Measurements from ENCODE around the gene SFXN5. TPM values are rescaled to one million over a fixed set of nuclear protein-coding genes. Genes with fewer than 3 reads are reported as not detected.
A peak's percentile ranks its signal among the peaks of the same experiment; 100 is the strongest.

Gene SFXN5
- total RNA-seq, 1 experiment from 2014 or later, result 6.0 TPM

DNA sequence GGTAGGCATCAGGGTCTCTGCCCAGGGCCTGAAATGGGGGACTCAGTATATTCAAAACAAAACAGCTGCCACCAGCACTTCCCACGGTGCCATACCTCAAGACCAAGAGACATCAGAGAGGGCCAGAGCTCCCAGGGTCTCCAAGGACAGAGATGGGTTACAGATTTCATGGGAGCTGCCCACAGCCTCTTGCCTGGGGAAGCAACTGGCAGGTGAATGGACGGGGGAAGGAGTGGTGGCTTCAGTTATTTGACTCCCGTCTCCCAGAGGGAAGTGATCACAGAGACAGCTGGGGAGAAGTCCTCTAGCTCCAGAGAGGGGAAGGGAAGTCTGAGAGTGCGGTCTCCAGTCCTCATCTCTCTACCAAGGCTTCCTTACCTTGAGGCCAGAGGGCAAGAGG lies 15.8 kb upstream of the SFXN5 start:
- DNase-seq (ENCODE audit: unreplicated experiment), result no peak
- intact Hi-C loops (cut with micrococcal nuclease), result loop anchor here (5.0 kb wide), 2 partner anchors 90 to 125 kb away; partner anchors contain the start of gene SMYD5
- Mint-ChIP-seq H3K36me3 (ENCODE audit: insufficient read depth, unreplicated experiment) (peaks cover 47% of the 10 kb centered on the region), H3K4me1 (ENCODE audit: insufficient read depth, unreplicated experiment) (peaks cover 24% of the 10 kb centered on the region), H3K27me3 (ENCODE audit: insufficient read depth, unreplicated experiment) (no peaks in the 10 kb centered on the region), H3K4me3 (ENCODE audit: unreplicated experiment) (no peak overlapping the region), H3K27ac (ENCODE audit: low read depth, unreplicated experiment) (peak overlapping the region; percentile 81), H3K9me3 (ENCODE audit: unreplicated experiment) (no peaks in the 10 kb centered on the region)
- BruUV-seq (replicated peaks), result no TSS peak
- TF ChIP-seq, protein P1, sequence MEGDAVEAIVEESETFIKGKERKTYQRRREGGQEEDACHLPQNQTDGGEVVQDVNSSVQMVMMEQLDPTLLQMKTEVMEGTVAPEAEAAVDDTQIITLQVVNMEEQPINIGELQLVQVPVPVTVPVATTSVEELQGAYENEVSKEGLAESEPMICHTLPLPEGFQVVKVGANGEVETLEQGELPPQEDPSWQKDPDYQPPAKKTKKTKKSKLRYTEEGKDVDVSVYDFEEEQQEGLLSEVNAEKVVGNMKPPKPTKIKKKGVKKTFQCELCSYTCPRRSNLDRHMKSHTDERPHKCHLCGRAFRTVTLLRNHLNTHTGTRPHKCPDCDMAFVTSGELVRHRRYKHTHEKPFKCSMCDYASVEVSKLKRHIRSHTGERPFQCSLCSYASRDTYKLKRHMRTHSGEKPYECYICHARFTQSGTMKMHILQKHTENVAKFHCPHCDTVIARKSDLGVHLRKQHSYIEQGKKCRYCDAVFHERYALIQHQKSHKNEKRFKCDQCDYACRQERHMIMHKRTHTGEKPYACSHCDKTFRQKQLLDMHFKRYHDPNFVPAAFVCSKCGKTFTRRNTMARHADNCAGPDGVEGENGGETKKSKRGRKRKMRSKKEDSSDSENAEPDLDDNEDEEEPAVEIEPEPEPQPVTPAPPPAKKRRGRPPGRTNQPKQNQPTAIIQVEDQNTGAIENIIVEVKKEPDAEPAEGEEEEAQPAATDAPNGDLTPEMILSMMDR (IDR thresholded peaks at IDR 0.05; ENCODE audit: unreplicated experiment), result no peak
- CTCF ChIA-PET, result interaction anchor here (1.0 to 6.2 kb wide), 7 partner anchors 12 to 95 kb away, joined by 3 to 92 read pairs (median 31); partner anchors contain the start of gene RAB11FIP5
- POLR2A ChIA-PET, result interaction anchor here (1.0 to 1.3 kb wide), 2 partner anchors 16 to 24 kb away, joined by 3 to 8 read pairs; no protein-coding TSS in a partner anchor

DNA sequence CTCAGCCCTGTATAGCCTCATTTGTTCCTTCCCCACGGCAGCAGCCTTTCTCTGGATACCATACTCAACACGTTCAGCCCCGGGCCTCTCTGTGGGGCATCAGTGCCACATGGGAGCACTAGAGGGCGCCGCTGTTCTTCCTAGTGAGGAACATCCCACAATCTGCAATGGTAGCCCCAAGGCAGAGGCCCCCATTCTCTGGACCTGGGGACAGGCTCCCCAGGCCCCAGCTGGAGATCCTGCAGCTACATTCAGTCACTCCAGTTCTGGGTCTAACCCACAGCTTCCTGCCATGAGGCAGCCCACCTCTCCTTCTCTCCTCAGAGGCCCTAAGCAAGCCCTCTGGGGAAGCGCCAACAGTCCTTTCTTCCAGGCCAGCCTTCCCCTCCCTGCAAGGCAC lies 14.2 kb upstream of the SFXN5 start:
- ChIA-PET POLR2A (interaction anchor here (1.0 kb wide), 1 partner anchor 28 kb away, joined by 3 read pairs; no protein-coding TSS in a partner anchor), CTCF (interaction anchor here (0.5 to 6.2 kb wide), 43 partner anchors 10 to 1093 kb away, joined by 3 to 92 read pairs (median 5); partner anchors contain the start of genes RAB11FIP5 and SPR)
- Mint-ChIP-seq H3K4me3 (ENCODE audit: unreplicated experiment) (no peak overlapping the region), H3K9me3 (ENCODE audit: unreplicated experiment) (no peaks in the 10 kb centered on the region), H3K27ac (ENCODE audit: low read depth, unreplicated experiment) (no peak overlapping the region), H3K4me1 (ENCODE audit: insufficient read depth, unreplicated experiment) (peaks cover 22% of the 10 kb centered on the region), H3K36me3 (ENCODE audit: insufficient read depth, unreplicated experiment) (peaks cover 47% of the 10 kb centered on the region), H3K27me3 (ENCODE audit: insufficient read depth, unreplicated experiment) (no peaks in the 10 kb centered on the region)
- TF ChIP-seq, protein P1 (IDR thresholded peaks at IDR 0.05; ENCODE audit: unreplicated experiment), result peak; percentile 89
- peak; percentile 72 for DNase-seq (ENCODE audit: unreplicated experiment)
- intact Hi-C loops (cut with micrococcal nuclease), result loop anchor here (1.0 to 5.0 kb wide), 4 partner anchors 71 to 127 kb away; partner anchors contain the start of gene SMYD5
- BruUV-seq (replicated peaks), result no TSS peak

DNA sequence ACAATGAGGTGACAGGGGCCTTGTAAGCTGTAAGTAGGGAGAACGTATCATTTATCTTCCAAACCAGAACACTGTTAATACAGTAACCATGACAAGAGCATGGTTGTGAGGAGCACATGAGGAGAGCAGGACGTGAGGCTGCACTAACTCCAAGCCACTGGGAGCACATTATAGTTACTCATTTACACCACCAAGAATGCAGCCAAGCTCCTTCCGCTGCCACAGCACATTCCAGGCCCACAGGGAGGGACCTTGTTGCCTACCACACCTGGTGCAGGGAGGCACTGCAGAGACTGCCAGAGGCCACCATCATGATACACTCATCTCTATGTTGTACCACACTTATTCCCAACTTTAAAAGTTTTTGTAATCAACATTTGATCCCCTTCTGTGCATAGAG lies 13.5 kb upstream of the SFXN5 start:
- intact Hi-C loops (cut with micrococcal nuclease), result loop anchor here (1.0 to 5.0 kb wide), 4 partner anchors 71 to 127 kb away; partner anchors contain the start of gene SMYD5
- Mint-ChIP-seq H3K9me3 (ENCODE audit: unreplicated experiment) (no peaks in the 10 kb centered on the region), H3K4me3 (ENCODE audit: unreplicated experiment) (no peak overlapping the region), H3K27ac (ENCODE audit: low read depth, unreplicated experiment) (no peak overlapping the region), H3K4me1 (ENCODE audit: insufficient read depth, unreplicated experiment) (peaks cover 17% of the 10 kb centered on the region), H3K27me3 (ENCODE audit: insufficient read depth, unreplicated experiment) (no peaks in the 10 kb centered on the region), H3K36me3 (ENCODE audit: insufficient read depth, unreplicated experiment) (peaks cover 46% of the 10 kb centered on the region)
- TF ChIP-seq, protein P1 (IDR thresholded peaks at IDR 0.05; ENCODE audit: unreplicated experiment), result no peak
- CTCF ChIA-PET, result interaction anchor here (0.5 to 6.2 kb wide), 32 partner anchors 9 to 1059 kb away, joined by 3 to 92 read pairs (median 6); partner anchors contain the start of genes RAB11FIP5 and SPR
- BruUV-seq (replicated peaks), result no TSS peak
- POLR2A ChIA-PET, result no interaction called here
- DNase-seq (ENCODE audit: unreplicated experiment), result no peak

DNA sequence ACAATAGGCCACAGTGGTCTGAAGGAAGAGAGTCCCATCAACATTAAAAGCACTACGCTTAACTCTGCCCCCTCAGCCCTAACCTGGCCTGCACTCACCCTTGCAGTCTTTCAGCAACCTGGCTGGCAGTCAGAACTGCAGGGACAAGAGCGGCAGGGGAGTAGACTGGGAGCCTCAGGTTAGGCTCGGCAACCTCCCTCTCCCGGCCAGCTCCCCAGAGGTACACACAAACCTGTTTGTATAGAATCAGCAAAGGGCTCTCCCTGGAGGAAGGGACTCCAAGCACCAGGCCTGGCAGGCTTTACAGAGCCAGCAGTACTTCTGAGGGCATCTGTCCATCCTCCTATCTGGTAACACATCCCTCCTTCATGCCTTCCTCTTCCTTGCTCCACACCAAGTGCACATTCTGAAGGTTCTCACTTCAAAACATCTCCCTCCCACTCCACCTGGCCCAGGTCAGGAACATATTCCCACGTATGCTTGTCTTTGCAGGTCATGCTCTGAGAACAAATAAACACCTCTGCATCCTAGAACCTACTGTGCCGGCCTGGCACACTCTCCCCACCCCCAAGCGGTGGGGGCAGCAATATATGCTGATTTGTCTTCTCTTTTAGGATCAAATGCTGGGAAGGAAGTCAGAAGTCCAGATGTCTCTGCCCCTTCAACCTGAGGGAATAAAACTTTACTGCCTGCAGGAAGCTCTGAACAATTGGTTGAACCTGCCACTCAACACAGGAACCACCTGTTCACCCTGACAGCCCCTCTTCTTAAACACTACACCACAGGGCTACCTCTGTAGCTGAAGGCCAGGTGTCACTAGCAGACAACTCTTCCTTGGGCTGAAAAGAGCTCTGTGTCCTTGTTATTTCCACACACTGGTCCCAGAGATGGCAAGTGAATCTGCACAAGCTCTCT lies 12.6 kb upstream of the SFXN5 start:
- Mint-ChIP-seq H3K9me3 (ENCODE audit: unreplicated experiment) (no peaks in the 10 kb centered on the region), H3K4me1 (ENCODE audit: insufficient read depth, unreplicated experiment) (peaks cover 8% of the 10 kb centered on the region), H3K27me3 (ENCODE audit: insufficient read depth, unreplicated experiment) (no peaks in the 10 kb centered on the region), H3K27ac (ENCODE audit: low read depth, unreplicated experiment) (no peak overlapping the region), H3K36me3 (ENCODE audit: insufficient read depth, unreplicated experiment) (peaks cover 38% of the 10 kb centered on the region), H3K4me3 (ENCODE audit: unreplicated experiment) (no peak overlapping the region)
- TF ChIP-seq, protein P1 (IDR thresholded peaks at IDR 0.05; ENCODE audit: unreplicated experiment), result no peak
- no TSS peak for BruUV-seq (replicated peaks)
- intact Hi-C loops (cut with micrococcal nuclease), result no loop called here
- CTCF ChIA-PET, result interaction anchor here (0.5 to 6.2 kb wide), 23 partner anchors 8 to 224 kb away, joined by 3 to 92 read pairs (median 7); partner anchors contain the start of gene RAB11FIP5
- POLR2A ChIA-PET, result interaction anchor here (0.5 to 0.6 kb wide), 2 partner anchors 129 to 146 kb away, joined by 3 read pairs; no protein-coding TSS in a partner anchor
- DNase-seq (ENCODE audit: unreplicated experiment), result no peak

All from MCF 10A (cell line).